IMR-90 (cell line): Measurements from ENCODE around the gene PROCA1. TPM values are rescaled to one million over a fixed set of nuclear protein-coding genes. Genes with fewer than 3 reads are reported as not detected.

ENCODE experiments used
- ATAC-seq: fragments of 200-7000 bp; cut with Tn5 transposase; 2 replicates; pipeline ENCODE4 v1.9.1; 2020; ENCODE audit warnings: low read depth, mild to moderate bottlenecking, moderate library complexity
- BruUV-seq: library from RNA; stranded (reverse); fragments of 400-500 nt; replicated peaks from 2 replicates; lab custom pipeline; 2021; lab: Mats Ljungman, UMichigan
- CTCF ChIA-PET: fragments of 300-600 bp; formaldehyde crosslinking; extraction: SDS; loops from one replicate; lab custom pipeline; 2021; ENCODE audit warnings: antibody characterized with exemption; lab: Yijun Ruan, JAX
- POLR2A ChIA-PET: fragments of 300-600 bp; sonication (Branson Sonifier 250); formaldehyde crosslinking; loops from one replicate; lab custom pipeline; 2022; ENCODE audit warnings: antibody characterized with exemption; ENCODE audit not compliant: unreplicated experiment; lab: Charles Lee
- DNase-seq: peaks from one replicate; pipeline ENCODE4 v3.0.0; 2013
- H2AFZ ChIP-seq: replicated peaks from 2 replicates; pipeline ENCODE3; 2013; ENCODE audit warnings: low read length, mild to moderate bottlenecking; ENCODE audit not compliant: poor library complexity
- H2AK5ac ChIP-seq: 2 replicates; pipeline ENCODE4 v1.6.1; 2013; ENCODE audit warnings: low read depth, low read length, inconsistent platforms
- H2AK9ac ChIP-seq: replicated peaks from 2 replicates; pipeline ENCODE3; 2013; ENCODE audit warnings: mild to moderate bottlenecking, low read depth, low read length, moderate library complexity; ENCODE audit not compliant: poor library complexity
- H2BK120ac ChIP-seq: 2 replicates; pipeline ENCODE4 v1.6.1; 2013; ENCODE audit warnings: low read depth, low read length, inconsistent platforms
- H2BK15ac ChIP-seq: 3 replicates; pipeline ENCODE4 v1.6.1; 2013; ENCODE audit warnings: low read depth, low read length, inconsistent platforms
- H2BK20ac ChIP-seq: 2 replicates; pipeline ENCODE4 v1.6.1; 2013; ENCODE audit warnings: low read depth, mild to moderate bottlenecking, inconsistent platforms, low read length, moderate library complexity
- H2BK5ac ChIP-seq: 2 replicates; pipeline ENCODE4 v1.6.1; 2013; ENCODE audit warnings: mild to moderate bottlenecking, low read depth, low read length, inconsistent platforms; ENCODE audit not compliant: poor library complexity, severe bottlenecking
- H3K14ac ChIP-seq: replicated peaks from 2 replicates; pipeline ENCODE4 v1.6.1; 2013; ENCODE audit warnings: low read depth, low read length, inconsistent platforms
- H3K18ac ChIP-seq: 2 replicates; pipeline ENCODE4 v1.6.1; 2013; ENCODE audit warnings: low read depth, low read length, control low read depth
- H3K23ac ChIP-seq: 2 replicates; pipeline ENCODE4 v1.6.1; 2013; ENCODE audit warnings: low read depth, low read length, inconsistent platforms
- H3K27ac ChIP-seq: 2 replicates; pipeline ENCODE4 v1.5.1; 2013; ENCODE audit warnings: mild to moderate bottlenecking, control low read depth, low read length; ENCODE audit not compliant: insufficient read depth
- H3K27me3 ChIP-seq: 2 replicates; pipeline ENCODE4 v1.6.1; 2013; ENCODE audit warnings: low read length; ENCODE audit not compliant: control insufficient read depth, insufficient read depth
- H3K36me3 ChIP-seq: 2 replicates; pipeline ENCODE4 v1.6.1; 2013; ENCODE audit warnings: low read length, mixed read lengths; ENCODE audit not compliant: control insufficient read depth, insufficient read depth
- H3K4ac ChIP-seq: 2 replicates; pipeline ENCODE4 v1.6.1; 2013; ENCODE audit warnings: low read depth, low read length, inconsistent platforms
- H3K4me1 ChIP-seq: 2 replicates; pipeline ENCODE4 v1.6.1; 2013; ENCODE audit warnings: low read length, mixed read lengths; ENCODE audit not compliant: control insufficient read depth, insufficient read depth
- H3K4me2 ChIP-seq: 2 replicates; pipeline ENCODE4 v1.6.1; 2013; ENCODE audit warnings: low read depth, mild to moderate bottlenecking, control low read depth, low read length, moderate library complexity
- H3K4me3 ChIP-seq: 2 replicates; pipeline ENCODE4 v1.5.1; 2013; ENCODE audit warnings: low read depth, mild to moderate bottlenecking, control low read depth, low read length, moderate library complexity; ENCODE audit not compliant: insufficient read depth
- H3K56ac ChIP-seq: 2 replicates; pipeline ENCODE4 v1.6.1; 2013; ENCODE audit warnings: low read length, inconsistent platforms; ENCODE audit not compliant: insufficient read depth; ENCODE audit errors: extremely low read depth
- H3K79me1 ChIP-seq, 2 experiments: 2 replicates each; pipeline ENCODE4 v1.6.1; 2013; ENCODE audit warnings: low read length in 2 of 2, inconsistent platforms in 1 of 2, low read depth in 1 of 2
- H3K9ac ChIP-seq: 2 replicates; pipeline ENCODE4 v1.6.1; 2013; ENCODE audit warnings: low read depth, low read length, control low read depth
- H3K9me1 ChIP-seq: 2 replicates; pipeline ENCODE4 v1.6.1; 2013; ENCODE audit warnings: low read length, inconsistent platforms; ENCODE audit not compliant: insufficient read depth
- H3K9me3 ChIP-seq: 2 replicates; pipeline ENCODE4 v1.6.1; 2013; ENCODE audit warnings: low read length; ENCODE audit not compliant: control insufficient read depth, insufficient read depth
- H4K20me1 ChIP-seq: 2 replicates; pipeline ENCODE4 v1.6.1; 2013; ENCODE audit warnings: low read length, inconsistent platforms; ENCODE audit not compliant: insufficient read depth
- H4K5ac ChIP-seq: 2 replicates; pipeline ENCODE4 v1.6.1; 2013; ENCODE audit warnings: mild to moderate bottlenecking, low read depth, low read length, control low read depth
- H4K8ac ChIP-seq, 2 experiments: 2 replicates each; pipeline ENCODE4 v1.6.1; 2013; ENCODE audit warnings: low read depth in 2 of 2, low read length in 2 of 2, control low read depth in 1 of 2, inconsistent platforms in 1 of 2
- H4K91ac ChIP-seq: 2 replicates; pipeline ENCODE4 v1.6.1; 2013; ENCODE audit warnings: low read depth, low read length, inconsistent platforms; ENCODE audit not compliant: insufficient read depth
- MAZ ChIP-seq: IDR thresholded peaks from 2 replicates; pipeline ENCODE4 v1.6.1; 2012; ENCODE audit warnings: low read depth, mild to moderate bottlenecking, low read length, improper control_type of control experiment, moderate library complexity, borderline replicate concordance
- WGBS, 2 experiments: methylation state at CpG; one replicate each; pipeline versions ENCODE4 v1.1.5 to v1.1.7; 2013; ENCODE audit warnings: missing lambda C conversion rate in 2 of 2; ENCODE audit not compliant: insufficient read length in 1 of 2; ENCODE audit errors: extremely low coverage in 2 of 2; 5-methylcytosine and 5-hydroxymethylcytosine counted together
- dilution Hi-C: fragments of 300-500 bp; cut with HindIII; formaldehyde crosslinking; loops from one replicate; pipeline ENCODE4 v1.14.3; 2018; ENCODE audit warnings: low sequenced_read_pairs; ENCODE audit not compliant: unreplicated experiment
- in situ Hi-C: fragments of 300-500 bp; cut with MboI; formaldehyde crosslinking; loops from 3 replicates; pipeline ENCODE4 v1.14.3; 2019; ENCODE audit warnings: low sequenced_read_pairs, inconsistent platforms, mixed read lengths
- intact Hi-C: fragments of 100-400 bp; cut with micrococcal nuclease; formaldehyde crosslinking; loops from 2 replicates; pipeline ENCODE4 v1.10.0; 2022
- polyA plus RNA-seq, 3 experiments: library from polyadenylated mRNA; depleted of rRNA; stranded (reverse); fragments of >200 nt; gene quantifications; 2 replicates each; pipeline ENCODE4 v1.2.3, GENCODE V29; 2012; ENCODE audit warnings: low replicate concordance in 1 of 3
- total RNA-seq: library from RNA; depleted of rRNA; stranded (reverse); fragments of >200 nt; gene quantifications from 2 replicates; pipeline ENCODE4 v1.2.3, GENCODE V29; 2012
- TF ChIP-seq, protein P1 (sequence below): conservative IDR thresholded peaks from 2 replicates; pipeline ENCODE4 v1.5.1; 2012; ENCODE audit warnings: mild to moderate bottlenecking, low read depth, low read length, improper control_type of control experiment

PROCA1 gene
- total and polyA plus RNA-seq, 2 of the 4 experiments (the other 2 are of a cell fraction), result 0.36 to 1.7 TPM

DNA sequence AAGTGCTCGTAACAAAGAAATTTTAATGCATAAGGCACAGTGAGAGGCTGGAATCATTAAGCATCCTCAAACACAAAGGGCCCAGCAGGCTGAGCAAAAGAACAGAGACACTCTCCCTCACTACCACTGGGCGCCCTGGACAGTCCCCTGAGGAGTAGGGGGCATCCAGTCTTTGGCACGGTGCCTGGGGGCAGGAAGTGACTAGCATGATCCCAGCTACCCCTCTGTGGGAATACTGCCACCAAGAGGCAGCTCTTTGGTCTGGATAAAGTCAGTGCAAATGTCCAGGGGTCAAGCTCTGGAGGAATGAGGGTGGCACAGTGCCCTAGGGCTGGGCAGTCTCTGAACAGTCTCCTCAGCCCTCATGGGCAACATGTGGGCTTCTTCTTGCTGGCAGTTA, 2.6 kb upstream of the PROCA1 start:
- Histone ChIP-seq H4K20me1 (peaks cover 23% of the 10 kb centered on the region; the same call in 1 of the 2 replicates), H3K9me1 (peaks cover 27% of the 10 kb centered on the region), H4K91ac (no peak overlapping the region), H4K5ac (no peak overlapping the region), H3K4me1 (peaks cover 21% of the 10 kb centered on the region), H4K8ac (no peak overlapping the region), H3K79me1 (peaks cover 9 to 57% of the 10 kb centered on the region in 2 experiments; a peak in 3 of 4 replicates), H2AFZ (no peak overlapping the region), H3K9me3 (no peaks in the 10 kb centered on the region), H3K36me3 (peaks cover 32% of the 10 kb centered on the region), H3K27me3 (no peaks in the 10 kb centered on the region), H3K9ac (no peak overlapping the region), H2AK9ac (no peak overlapping the region), H3K4ac (no peak overlapping the region), H2BK120ac (no peak overlapping the region), H3K18ac (no peak overlapping the region), H3K23ac (peak overlapping the region; percentile 21; the same call in 1 of the 2 replicates), H2BK15ac (no peak overlapping the region), H2AK5ac (no peak overlapping the region), H3K27ac (no peak overlapping the region), H2BK5ac (no peak overlapping the region), H2BK20ac (no peak overlapping the region), H3K14ac (no peak overlapping the region), H3K56ac (no peak overlapping the region), H3K4me3 (no peak overlapping the region), H3K4me2 (no peak overlapping the region)
- dilution Hi-C loops, result no loop called here
- BruUV-seq, result no TSS peak
- intact Hi-C loops, result no loop called here
- in situ Hi-C loops, result no loop called here
- ChIA-PET CTCF (no interaction called here), POLR2A (no interaction called here)
- no peak for TF ChIP-seq MAZ
- TF ChIP-seq, protein P1, sequence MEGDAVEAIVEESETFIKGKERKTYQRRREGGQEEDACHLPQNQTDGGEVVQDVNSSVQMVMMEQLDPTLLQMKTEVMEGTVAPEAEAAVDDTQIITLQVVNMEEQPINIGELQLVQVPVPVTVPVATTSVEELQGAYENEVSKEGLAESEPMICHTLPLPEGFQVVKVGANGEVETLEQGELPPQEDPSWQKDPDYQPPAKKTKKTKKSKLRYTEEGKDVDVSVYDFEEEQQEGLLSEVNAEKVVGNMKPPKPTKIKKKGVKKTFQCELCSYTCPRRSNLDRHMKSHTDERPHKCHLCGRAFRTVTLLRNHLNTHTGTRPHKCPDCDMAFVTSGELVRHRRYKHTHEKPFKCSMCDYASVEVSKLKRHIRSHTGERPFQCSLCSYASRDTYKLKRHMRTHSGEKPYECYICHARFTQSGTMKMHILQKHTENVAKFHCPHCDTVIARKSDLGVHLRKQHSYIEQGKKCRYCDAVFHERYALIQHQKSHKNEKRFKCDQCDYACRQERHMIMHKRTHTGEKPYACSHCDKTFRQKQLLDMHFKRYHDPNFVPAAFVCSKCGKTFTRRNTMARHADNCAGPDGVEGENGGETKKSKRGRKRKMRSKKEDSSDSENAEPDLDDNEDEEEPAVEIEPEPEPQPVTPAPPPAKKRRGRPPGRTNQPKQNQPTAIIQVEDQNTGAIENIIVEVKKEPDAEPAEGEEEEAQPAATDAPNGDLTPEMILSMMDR, result 0 out of 2 replicates have a peak, but pooled peaks have one; percentile 3
- ATAC-seq (no peak), DNase-seq (no peak)
- WGBS, 2 experiments, result 100% methylated on average over 1 of the region's 3 CpGs; no CpG with 5 or more reads in 1 of the 2 experiments
